Sigmoid colon (tissue), 4 donors: ENCODE results near the gene URB2.

ENCODE experiments used
- CTCF ChIP-seq, 4 experiments: fragments of 450-650 bp in 3 of 4; fragments of 200-600 bp in 1 of 4; IDR thresholded peaks; one replicate each; pipeline ENCODE4 v1.5.1; 2016 to 2019; ENCODE audit warnings: antibody characterized with exemption in 4 of 4, mild to moderate bottlenecking in 3 of 4, moderate library complexity in 2 of 4
- EP300 ChIP-seq, 4 donors: sonication (generic); formaldehyde crosslinking; IDR thresholded peaks; one replicate each; pipeline ENCODE4 v1.6.1; 2017; ENCODE audit warnings: antibody characterized with exemption in 4 of 4
- POLR2A ChIP-seq, 2 donors: fragments of 450-650 bp; IDR thresholded peaks; one replicate each; pipeline ENCODE4 v1.6.1; 2016; ENCODE audit warnings: antibody characterized with exemption in 2 of 2, mild to moderate bottlenecking in 2 of 2, moderate library complexity in 2 of 2
- POLR2AphosphoS5 ChIP-seq, 4 donors: sonication (generic); formaldehyde crosslinking; IDR thresholded peaks; one replicate each; pipeline ENCODE4 v1.6.1; 2017; ENCODE audit warnings: antibody characterized with exemption in 4 of 4

DNA sequence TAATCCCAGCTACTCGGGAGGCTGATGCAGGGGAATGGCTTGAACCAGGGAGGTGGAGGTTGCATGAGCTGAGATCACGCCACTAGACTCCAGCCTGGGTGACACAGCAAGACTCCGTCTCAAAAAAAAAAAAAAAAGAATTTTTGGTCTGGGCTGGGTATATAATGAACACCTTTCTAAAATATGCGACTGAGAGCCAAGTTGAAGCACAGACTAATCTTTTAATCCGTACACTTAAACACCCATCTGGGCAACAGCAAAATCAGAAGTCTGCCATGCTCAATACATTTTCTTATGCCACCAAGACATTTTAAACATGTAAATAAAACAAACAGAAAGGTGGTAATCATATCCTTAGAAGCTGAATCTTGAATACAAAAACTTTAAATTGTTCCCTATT lies 35.9 kb upstream of the URB2 start:
- TF ChIP-seq POLR2AphosphoS5 (IDR thresholded peaks at IDR 0.05) (no peak), CTCF (IDR thresholded peaks at IDR 0.05) (no peak), POLR2A (IDR thresholded peaks at IDR 0.05) (no peak), EP300 (IDR thresholded peaks at IDR 0.05) (no peak)
